ENCODE data around the gene FBXW8. TPM values are rescaled to one million over a fixed set of nuclear protein-coding genes. Genes with fewer than 3 reads are reported as not detected.

The FBXW8 gene
- polyA plus RNA-seq, 3 donors = 22.0 to 23.7 (median 22.8) TPM

GRCh38 chr12:116885491-116885890 lies 25.3 kb upstream of the FBXW8 start:
- DNase-seq (ENCODE audit: low read depth in 3 of 3, low spot score in 2 of 3) = no peak

- no peak for DNase-seq (ENCODE audit: low read depth in 3 of 3, low spot score in 2 of 3)
Observed at GRCh38 chr12:116887244-116887643, 23.5 kb upstream of the FBXW8 start.

GRCh38 chr12:116887897-116888296 lies 22.9 kb upstream of the FBXW8 start:
- no peak for DNase-seq (ENCODE audit: low read depth in 3 of 3, low spot score in 2 of 3)

- DNase-seq (ENCODE audit: low read depth in 3 of 3, low spot score in 2 of 3) = no peak
Observed at GRCh38 chr12:116890330-116890729, 20.4 kb upstream of the FBXW8 start.

- DNase-seq (ENCODE audit: low read depth in 3 of 3, low spot score in 2 of 3) = no peak
Observed at GRCh38 chr12:116891019-116891418, 19.7 kb upstream of the FBXW8 start.

GRCh38 chr12:116892349-116893140 lies 18.2 kb upstream of the FBXW8 start:
- DNase-seq (ENCODE audit: low read depth in 3 of 3, low spot score in 2 of 3) = no peak

GRCh38 chr12:116894913-116895312 lies 15.8 kb upstream of the FBXW8 start:
- DNase-seq (ENCODE audit: low read depth in 3 of 3, low spot score in 2 of 3) = no peak

GRCh38 chr12:116896411-116896924 lies 14.3 kb upstream of the FBXW8 start:
- no peak for DNase-seq (ENCODE audit: low read depth in 3 of 3, low spot score in 2 of 3)

- no peak for DNase-seq (ENCODE audit: low read depth in 3 of 3, low spot score in 2 of 3)
Observed at GRCh38 chr12:116897476-116897875, 13.3 kb upstream of the FBXW8 start.

GRCh38 chr12:116898669-116899068 lies 12.1 kb upstream of the FBXW8 start:
- no peak for DNase-seq (ENCODE audit: low read depth in 3 of 3, low spot score in 2 of 3)

- no peak for DNase-seq (ENCODE audit: low read depth in 3 of 3, low spot score in 2 of 3)
Observed at GRCh38 chr12:116901612-116902011, 9.1 kb upstream of the FBXW8 start.

GRCh38 chr12:116903818-116904217 lies 6.9 kb upstream of the FBXW8 start:
- DNase-seq (ENCODE audit: low read depth in 3 of 3, low spot score in 2 of 3) = no peak

- DNase-seq (ENCODE audit: low read depth in 3 of 3, low spot score in 2 of 3) = no peak
Observed at GRCh38 chr12:116906285-116906684, 4.5 kb upstream of the FBXW8 start.

- DNase-seq (ENCODE audit: low read depth in 3 of 3, low spot score in 2 of 3) = no peak
Observed at GRCh38 chr12:116910280-116910644, 488 bp upstream of the FBXW8 start.

- no peak for DNase-seq (ENCODE audit: low read depth in 3 of 3, low spot score in 2 of 3)
Observed at GRCh38 chr12:116915326-116915725, 4.6 kb downstream of the FBXW8 start.

- no peak for DNase-seq (ENCODE audit: low read depth in 3 of 3, low spot score in 2 of 3)
Observed at GRCh38 chr12:116916122-116916521, 5.4 kb downstream of the FBXW8 start.

GRCh38 chr12:116916714-116917114 lies 6.0 kb downstream of the FBXW8 start:
- no peak for DNase-seq (ENCODE audit: low read depth in 3 of 3, low spot score in 2 of 3)

- no peak for DNase-seq (ENCODE audit: low read depth in 3 of 3, low spot score in 2 of 3)
Observed at GRCh38 chr12:116918464-116918863, 7.7 kb downstream of the FBXW8 start.

- no peak for DNase-seq (ENCODE audit: low read depth in 3 of 3, low spot score in 2 of 3)
Observed at GRCh38 chr12:116919247-116919661, 8.5 kb downstream of the FBXW8 start.

GRCh38 chr12:116919706-116920485 lies 9.1 kb downstream of the FBXW8 start:
- no peak for DNase-seq (ENCODE audit: low read depth in 3 of 3, low spot score in 2 of 3)

GRCh38 chr12:116920939-116921338 lies 10.2 kb downstream of the FBXW8 start:
- DNase-seq (ENCODE audit: low read depth in 3 of 3, low spot score in 2 of 3) = no peak
